ENCODE measurements around the gene SOX4. TPM values are rescaled to one million over a fixed set of nuclear protein-coding genes. Genes with fewer than 3 reads are reported as not detected.

SOX4 gene
- total RNA-seq, 2 donors from 2014 or later: 45.1 to 47.0 TPM

DNA sequence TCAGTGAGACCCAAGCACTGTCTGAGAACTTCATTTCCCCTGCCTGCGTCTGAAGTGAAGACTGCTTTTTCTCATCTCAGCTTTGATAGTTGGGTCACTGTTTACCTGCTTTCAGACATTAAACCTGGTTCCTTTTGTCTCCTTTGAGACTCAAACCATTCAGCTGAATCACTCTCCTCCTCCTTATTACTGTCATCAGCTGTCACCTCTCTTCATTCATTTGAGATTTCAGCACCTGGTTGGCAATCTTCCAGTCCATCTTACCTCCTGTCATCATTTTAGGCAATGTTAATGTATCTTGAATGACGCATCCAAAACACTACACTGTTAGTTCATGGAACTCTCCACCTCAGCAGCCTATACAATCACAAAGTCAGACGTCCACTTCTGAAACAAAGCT lies 34.3 kb upstream of the SOX4 start:
- Histone ChIP-seq H3K27me3 (no peaks in the 10 kb centered on the region), H3K9me3 (no peaks in the 10 kb centered on the region), H3K4me3 (no peak overlapping the region), H3K9ac (ENCODE audit: low read depth in 2 of 2, low read length in 2 of 2) (no peak overlapping the region), H3K36me3 (no peaks in the 10 kb centered on the region), H3K27ac (no peak overlapping the region), H3K4me1 (no peaks in the 10 kb centered on the region)
- DNase-seq: no peak
- intact Hi-C loops (cut with DNase I): no loop called here
- TF ChIP-seq CTCF (IDR thresholded peaks at IDR 0.05): no peak

- no peaks in the 10 kb centered on the region for H3K9me3 ChIP-seq
- no peak overlapping the region for H3K27ac ChIP-seq
- no peaks in the 10 kb centered on the region for H3K27me3 ChIP-seq
- no peak overlapping the region for H3K4me3 ChIP-seq
- intact Hi-C loops (cut with DNase I): no loop called here
- DNase-seq: no peak
- TF ChIP-seq CTCF (IDR thresholded peaks at IDR 0.05): no peak
- no peak overlapping the region for H3K9ac ChIP-seq (ENCODE audit: low read depth in 2 of 2, low read length in 2 of 2)
- no peaks in the 10 kb centered on the region for H3K4me1 ChIP-seq
- no peaks in the 10 kb centered on the region for H3K36me3 ChIP-seq
Observed at GRCh38 chr6:21560249-21560648, 33.3 kb upstream of the SOX4 start.

- no peaks in the 10 kb centered on the region for H3K27me3 ChIP-seq
- intact Hi-C loops (cut with DNase I): no loop called here
- no peak for TF ChIP-seq CTCF (IDR thresholded peaks at IDR 0.05)
- DNase-seq: no peak
- no peak overlapping the region for H3K27ac ChIP-seq
- H3K9ac ChIP-seq (ENCODE audit: low read depth in 2 of 2, low read length in 2 of 2): no peak overlapping the region
- H3K4me3 ChIP-seq: no peak overlapping the region
- no peaks in the 10 kb centered on the region for H3K36me3 ChIP-seq
- no peaks in the 10 kb centered on the region for H3K9me3 ChIP-seq
- H3K4me1 ChIP-seq: no peaks in the 10 kb centered on the region
Observed at GRCh38 chr6:21565431-21565830, 28.1 kb upstream of the SOX4 start.

- DNase-seq: no peak
- Histone ChIP-seq H3K27me3 (no peaks in the 10 kb centered on the region), H3K4me3 (no peak overlapping the region), H3K36me3 (no peaks in the 10 kb centered on the region), H3K4me1 (no peaks in the 10 kb centered on the region), H3K9me3 (no peaks in the 10 kb centered on the region), H3K9ac (ENCODE audit: low read depth in 2 of 2, low read length in 2 of 2) (no peak overlapping the region), H3K27ac (no peak overlapping the region)
- intact Hi-C loops (cut with DNase I): no loop called here
- TF ChIP-seq CTCF (IDR thresholded peaks at IDR 0.05): no peak
Observed at GRCh38 chr6:21578523-21578922, 15.0 kb upstream of the SOX4 start.

DNA sequence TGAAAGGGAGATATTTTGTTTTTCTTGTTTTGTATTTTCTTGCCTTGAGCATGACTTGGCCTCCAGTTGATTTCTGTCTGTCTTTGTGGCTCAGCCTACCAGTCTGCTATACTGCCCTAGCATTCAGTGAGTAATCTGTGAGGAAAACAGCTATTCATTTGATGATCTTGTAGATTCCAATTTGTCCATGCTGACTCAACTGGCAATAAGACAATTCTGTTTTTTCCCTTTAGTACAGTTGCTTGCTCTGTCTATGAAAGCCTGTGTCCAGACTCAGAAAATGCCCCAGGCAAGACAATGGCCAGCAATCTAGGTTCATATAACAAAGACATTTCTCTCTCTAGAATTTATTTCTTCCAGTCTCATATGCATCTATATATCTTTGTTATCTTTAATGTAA lies 10.9 kb upstream of the SOX4 start:
- Histone ChIP-seq H3K4me1 (no peaks in the 10 kb centered on the region), H3K36me3 (no peaks in the 10 kb centered on the region), H3K27me3 (no peaks in the 10 kb centered on the region), H3K9me3 (no peaks in the 10 kb centered on the region), H3K27ac (no peak overlapping the region), H3K9ac (ENCODE audit: low read depth in 2 of 2, low read length in 2 of 2) (no peak overlapping the region), H3K4me3 (no peak overlapping the region)
- DNase-seq: no peak
- TF ChIP-seq CTCF (IDR thresholded peaks at IDR 0.05): no peak
- intact Hi-C loops (cut with DNase I): loop anchor here (10.0 kb wide), 1 partner anchor 708 kb away; no protein-coding TSS in a partner anchor

GRCh38 chr6:21586300-21586699 lies 7.3 kb upstream of the SOX4 start:
- no peak for TF ChIP-seq CTCF (IDR thresholded peaks at IDR 0.05)
- no peaks in the 10 kb centered on the region for H3K36me3 ChIP-seq
- no peak overlapping the region for H3K4me3 ChIP-seq
- no peaks in the 10 kb centered on the region for H3K9me3 ChIP-seq
- no peak overlapping the region for H3K27ac ChIP-seq
- no peaks in the 10 kb centered on the region for H3K4me1 ChIP-seq
- H3K9ac ChIP-seq (ENCODE audit: low read depth in 2 of 2, low read length in 2 of 2): no peak overlapping the region
- H3K27me3 ChIP-seq: no peaks in the 10 kb centered on the region
- intact Hi-C loops (cut with DNase I): loop anchor here (10.0 kb wide), 1 partner anchor 711 kb away; no protein-coding TSS in a partner anchor
- no peak for DNase-seq

Data from colonic mucosa (tissue), 4 donors.